CD4-positive, alpha-beta T cell treated with Interleukin-15 for 4 hours (primary cell): ENCODE data around the gene MRC2.

Experiments
- DNase-seq: peaks from one replicate; pipeline ENCODE4 v3.0.0-alpha.2; 2020; ENCODE audit warnings: low spot score

The MRC2 gene

GRCh38 chr17:62701706-62702085 is 74.2 kb downstream of the MRC2 start:
- DNase-seq = no peak

GRCh38 chr17:62702746-62703260 is 75.3 kb downstream of the MRC2 start:
- no peak for DNase-seq

- DNase-seq = peak; percentile 4
These were observed 75.8 kb downstream of the MRC2 start for GRCh38 chr17:62703261-62703775.

GRCh38 chr17:62703776-62704380 is 76.4 kb downstream of the MRC2 start:
- DNase-seq = peak; percentile 72

- no peak for DNase-seq
These were observed 77.0 kb downstream of the MRC2 start for GRCh38 chr17:62704381-62704971.

GRCh38 chr17:62705156-62705777 is 77.8 kb downstream of the MRC2 start:
- no peak for DNase-seq

GRCh38 chr17:62705778-62706597 is 78.5 kb downstream of the MRC2 start:
- no peak for DNase-seq

- DNase-seq = no peak
These were observed 79.3 kb downstream of the MRC2 start for GRCh38 chr17:62706598-62707424.

- DNase-seq = no peak
These were observed 79.9 kb downstream of the MRC2 start for GRCh38 chr17:62707425-62707739.

- DNase-seq = no peak
These were observed 81.1 kb downstream of the MRC2 start for GRCh38 chr17:62708587-62708986.

- DNase-seq = no peak
These were observed 84.7 kb downstream of the MRC2 start for GRCh38 chr17:62712171-62712581.

- no peak for DNase-seq
These were observed 85.8 kb downstream of the MRC2 start for GRCh38 chr17:62713086-62713881.

- DNase-seq = no peak
These were observed 86.7 kb downstream of the MRC2 start for GRCh38 chr17:62714016-62714777.

GRCh38 chr17:62715882-62716390 is 88.5 kb downstream of the MRC2 start:
- no peak for DNase-seq

GRCh38 chr17:62716834-62717588 is 89.5 kb downstream of the MRC2 start:
- DNase-seq = no peak

- DNase-seq = no peak
These were observed 90.1 kb downstream of the MRC2 start for GRCh38 chr17:62717589-62717855.

GRCh38 chr17:62717889-62718288 is 90.4 kb downstream of the MRC2 start:
- no peak for DNase-seq

GRCh38 chr17:62718429-62718828 is 91.0 kb downstream of the MRC2 start:
- DNase-seq = no peak

- no peak for DNase-seq
These were observed 92.1 kb downstream of the MRC2 start for GRCh38 chr17:62719586-62719985.
